Measurements from ENCODE around the gene GRK5. TPM values are rescaled to one million over a fixed set of nuclear protein-coding genes. Genes with fewer than 3 reads are reported as not detected.

GRK5 gene
- total RNA-seq, 4 donors from 2014 or later: 15.9 to 53.8 (median 18.4) TPM

DNA sequence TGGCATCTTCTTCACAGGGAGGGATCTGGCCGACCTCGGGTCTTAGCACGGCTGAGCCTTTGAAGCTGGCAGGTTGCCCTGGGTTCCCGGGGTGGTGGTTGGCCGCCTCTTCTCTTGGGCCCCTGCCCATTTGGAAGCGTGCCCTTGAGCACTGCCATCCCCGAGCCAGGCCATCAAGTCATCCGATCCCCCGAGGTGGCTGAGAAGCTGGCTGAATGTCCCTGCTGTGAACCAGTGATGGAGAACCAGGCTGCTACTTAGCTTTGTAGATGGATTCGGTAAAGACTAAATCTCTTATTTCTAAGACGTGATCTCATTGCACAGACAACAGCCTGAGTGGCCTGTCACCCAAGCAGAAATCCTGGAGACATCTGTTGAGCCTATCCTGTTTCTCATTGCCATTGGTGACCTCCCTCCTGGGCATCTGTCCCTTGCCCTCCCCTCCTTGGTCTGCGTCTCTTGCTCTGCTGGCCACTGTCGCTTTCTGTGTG lies 74.3 kb downstream of the GRK5 start:
- ATAC-seq (ENCODE audit: low FRiP score) (no peak), DNase-seq (ENCODE audit: low spot score) (no peak)
- TF ChIP-seq, protein P1, sequence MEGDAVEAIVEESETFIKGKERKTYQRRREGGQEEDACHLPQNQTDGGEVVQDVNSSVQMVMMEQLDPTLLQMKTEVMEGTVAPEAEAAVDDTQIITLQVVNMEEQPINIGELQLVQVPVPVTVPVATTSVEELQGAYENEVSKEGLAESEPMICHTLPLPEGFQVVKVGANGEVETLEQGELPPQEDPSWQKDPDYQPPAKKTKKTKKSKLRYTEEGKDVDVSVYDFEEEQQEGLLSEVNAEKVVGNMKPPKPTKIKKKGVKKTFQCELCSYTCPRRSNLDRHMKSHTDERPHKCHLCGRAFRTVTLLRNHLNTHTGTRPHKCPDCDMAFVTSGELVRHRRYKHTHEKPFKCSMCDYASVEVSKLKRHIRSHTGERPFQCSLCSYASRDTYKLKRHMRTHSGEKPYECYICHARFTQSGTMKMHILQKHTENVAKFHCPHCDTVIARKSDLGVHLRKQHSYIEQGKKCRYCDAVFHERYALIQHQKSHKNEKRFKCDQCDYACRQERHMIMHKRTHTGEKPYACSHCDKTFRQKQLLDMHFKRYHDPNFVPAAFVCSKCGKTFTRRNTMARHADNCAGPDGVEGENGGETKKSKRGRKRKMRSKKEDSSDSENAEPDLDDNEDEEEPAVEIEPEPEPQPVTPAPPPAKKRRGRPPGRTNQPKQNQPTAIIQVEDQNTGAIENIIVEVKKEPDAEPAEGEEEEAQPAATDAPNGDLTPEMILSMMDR (IDR thresholded peaks at IDR 0.05): no peak

- DNase-seq (ENCODE audit: low spot score): no peak
- TF ChIP-seq, protein P1 (IDR thresholded peaks at IDR 0.05): no peak
- no peak for ATAC-seq (ENCODE audit: low FRiP score)
These were observed 75.1 kb downstream of the GRK5 start for GRCh38 chr10:119282446-119282845.

- TF ChIP-seq, protein P1 (IDR thresholded peaks at IDR 0.05): no peak
- ATAC-seq (ENCODE audit: low FRiP score): no peak
These were observed 76.0 kb downstream of the GRK5 start for GRCh38 chr10:119283387-119283786.

DNA sequence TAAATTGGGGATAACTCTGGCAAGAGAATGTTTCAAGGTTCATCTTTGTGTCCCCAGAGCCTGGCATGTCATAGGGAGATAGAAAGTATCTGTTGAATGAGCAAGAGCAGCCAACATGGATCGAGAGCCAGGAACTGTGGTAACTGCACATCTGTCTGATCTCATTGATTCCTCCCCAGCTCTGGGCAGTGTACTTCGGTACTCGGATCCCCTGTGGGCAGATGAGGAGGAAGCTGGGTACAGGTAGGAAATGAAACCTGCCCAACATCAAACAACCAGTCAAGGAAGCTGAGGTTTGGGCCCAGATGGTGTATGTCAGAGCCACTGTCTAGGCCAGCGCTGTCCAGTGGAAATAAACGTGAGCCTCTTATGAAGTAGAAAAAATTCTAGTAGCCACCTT lies 76.4 kb downstream of the GRK5 start:
- DNase-seq (ENCODE audit: low spot score) (no peak), ATAC-seq (ENCODE audit: low FRiP score) (no peak)

More at GRCh38 chr10:119283387-119283786, 76.0 kb downstream of the GRK5 start:
- DNase-seq (ENCODE audit: low spot score): no peak

GRCh38 chr10:119284679-119285096 lies 77.3 kb downstream of the GRK5 start:
- no peak for DNase-seq (ENCODE audit: low spot score)
- TF ChIP-seq, protein P1 (IDR thresholded peaks at IDR 0.05): no peak
- ATAC-seq (ENCODE audit: low FRiP score): peak; percentile 62

More for the DNA sequence above, 76.4 kb downstream of the GRK5 start:
- TF ChIP-seq, protein P1 (IDR thresholded peaks at IDR 0.05): no peak

DNA sequence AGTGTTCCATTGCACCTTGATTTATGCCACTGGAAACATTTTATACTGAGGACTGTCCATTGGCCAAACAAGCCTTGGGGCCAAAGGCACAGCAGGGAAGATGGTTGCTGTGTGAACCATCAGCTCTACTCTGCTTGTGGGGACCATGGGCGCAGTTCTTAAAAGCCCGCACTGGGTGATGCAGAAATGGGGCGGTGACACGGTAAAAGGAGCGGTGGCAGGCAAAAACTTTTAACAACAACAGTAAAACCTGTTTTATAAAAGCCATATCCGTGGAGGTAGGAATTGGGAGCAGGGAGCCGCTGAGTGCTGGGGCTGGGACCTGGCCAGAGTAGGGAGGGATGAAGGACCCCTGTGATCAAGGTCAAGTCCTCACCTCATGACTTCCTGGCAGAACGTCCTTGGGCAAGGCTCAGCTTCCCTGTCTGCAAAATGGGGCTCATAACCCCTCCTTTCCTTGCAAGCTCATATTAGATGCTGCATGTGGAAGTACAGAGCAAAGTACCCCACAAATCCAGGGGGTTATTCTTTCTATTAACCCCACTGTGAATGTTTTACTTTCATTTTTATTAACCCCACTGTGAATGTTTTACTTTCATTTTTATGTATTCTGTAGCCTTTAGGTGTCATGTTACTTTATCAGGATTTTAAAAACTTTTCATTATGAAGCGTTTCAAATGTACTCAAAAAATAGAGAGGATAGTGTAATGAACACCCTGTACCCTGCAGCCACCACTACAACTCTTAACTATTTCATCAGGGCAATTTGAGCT lies 78.3 kb downstream of the GRK5 start:
- DNase-seq (ENCODE audit: low spot score) (no peak), ATAC-seq (ENCODE audit: low FRiP score) (no peak)
- TF ChIP-seq, protein P1 (IDR thresholded peaks at IDR 0.05): no peak

DNA sequence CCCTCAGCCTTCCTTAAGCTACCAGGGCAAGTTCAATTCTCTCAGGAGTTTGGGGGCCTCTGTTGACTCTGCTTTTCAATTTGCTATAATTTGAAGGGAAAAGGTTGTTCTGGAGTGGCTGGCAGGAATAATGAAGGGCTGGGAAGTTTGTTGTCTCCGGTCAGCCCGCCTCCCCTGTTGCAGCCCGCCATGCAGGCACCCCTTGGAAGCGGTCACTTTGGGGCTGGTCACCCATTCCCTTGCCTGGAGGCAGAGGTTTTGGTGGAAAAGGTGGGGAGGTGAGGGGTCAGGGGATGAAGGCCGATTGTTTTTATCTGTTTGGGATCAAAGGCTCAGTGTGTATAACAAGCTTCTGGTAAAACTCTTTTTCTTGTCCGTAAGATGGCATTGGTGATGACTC lies 79.1 kb downstream of the GRK5 start:
- TF ChIP-seq, protein P1 (IDR thresholded peaks at IDR 0.05): no peak
- no peak for ATAC-seq (ENCODE audit: low FRiP score)
- no peak for DNase-seq (ENCODE audit: low spot score)
